Suprapubic skin (tissue), 3 donors: ENCODE measurements around the gene LRPPRC.

Experiments
- POLR2AphosphoS5 ChIP-seq, 3 donors: sonication (generic); formaldehyde crosslinking; IDR thresholded peaks; one replicate each; pipeline ENCODE4 v1.6.1; 2017; ENCODE audit warnings: antibody characterized with exemption in 3 of 3
- TF ChIP-seq, protein P1 (sequence below), 2 donors: fragments of 200-600 bp in 1 of 2; fragments of 450-650 bp in 1 of 2; sonication (generic) in 1 of 2; IDR thresholded peaks; one replicate each; pipeline ENCODE4 v1.5.1; 2016 to 2019; ENCODE audit warnings: antibody characterized with exemption in 2 of 2, mild to moderate bottlenecking in 1 of 2, moderate library complexity in 1 of 2

DNA sequence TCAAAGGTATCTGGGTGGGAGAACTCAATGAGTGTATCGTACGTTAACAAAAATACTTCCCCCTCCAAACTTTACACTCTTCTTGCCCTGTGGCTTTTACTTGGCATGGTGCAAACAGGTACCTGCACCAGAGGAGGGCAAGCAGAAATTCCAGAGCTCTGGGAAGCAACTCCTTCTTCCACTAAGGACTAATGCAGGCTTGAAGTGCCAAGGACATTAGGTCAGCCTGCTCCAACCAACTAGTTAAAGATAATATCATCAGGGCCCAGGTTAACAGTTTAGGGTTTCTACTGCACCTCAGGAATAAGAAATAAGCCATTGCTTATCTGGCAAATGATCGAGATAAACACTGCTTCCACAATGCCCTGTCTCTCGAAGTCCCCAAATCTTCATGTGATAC is 70.4 kb downstream of the LRPPRC start:
- TF ChIP-seq, protein P1, sequence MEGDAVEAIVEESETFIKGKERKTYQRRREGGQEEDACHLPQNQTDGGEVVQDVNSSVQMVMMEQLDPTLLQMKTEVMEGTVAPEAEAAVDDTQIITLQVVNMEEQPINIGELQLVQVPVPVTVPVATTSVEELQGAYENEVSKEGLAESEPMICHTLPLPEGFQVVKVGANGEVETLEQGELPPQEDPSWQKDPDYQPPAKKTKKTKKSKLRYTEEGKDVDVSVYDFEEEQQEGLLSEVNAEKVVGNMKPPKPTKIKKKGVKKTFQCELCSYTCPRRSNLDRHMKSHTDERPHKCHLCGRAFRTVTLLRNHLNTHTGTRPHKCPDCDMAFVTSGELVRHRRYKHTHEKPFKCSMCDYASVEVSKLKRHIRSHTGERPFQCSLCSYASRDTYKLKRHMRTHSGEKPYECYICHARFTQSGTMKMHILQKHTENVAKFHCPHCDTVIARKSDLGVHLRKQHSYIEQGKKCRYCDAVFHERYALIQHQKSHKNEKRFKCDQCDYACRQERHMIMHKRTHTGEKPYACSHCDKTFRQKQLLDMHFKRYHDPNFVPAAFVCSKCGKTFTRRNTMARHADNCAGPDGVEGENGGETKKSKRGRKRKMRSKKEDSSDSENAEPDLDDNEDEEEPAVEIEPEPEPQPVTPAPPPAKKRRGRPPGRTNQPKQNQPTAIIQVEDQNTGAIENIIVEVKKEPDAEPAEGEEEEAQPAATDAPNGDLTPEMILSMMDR (IDR thresholded peaks at IDR 0.05): no peak
- TF ChIP-seq POLR2AphosphoS5 (IDR thresholded peaks at IDR 0.05): no peak
